Measurements from ENCODE around the gene CORO6. TPM values are rescaled to one million over a fixed set of nuclear protein-coding genes. Genes with fewer than 3 reads are reported as not detected.

Gene CORO6
- total RNA-seq, 4 donors from 2014 or later = 5.7 to 19.0 (median 8.7) TPM

GRCh38 chr17:29616300-29617048, 6.2 kb downstream of the CORO6 start:
- intact Hi-C loops (cut with DNase I; ENCODE audit: low total_unique reads) = no loop called here
- peak in 1 of 2 donors; percentile 86 for DNase-seq (ENCODE audit: low spot score in 2 of 2)
- WGBS, 2 donors = 25 to 27% methylated on average over 26 to 32 of the region's 32 CpGs
- TF ChIP-seq POLR2A (IDR thresholded peaks at IDR 0.05) (no peak), CTCF (IDR thresholded peaks at IDR 0.05) (no peak)
- H3K4me3 ChIP-seq (ENCODE audit: low read depth, poor library complexity, severe bottlenecking) = no peak overlapping the region

DNA sequence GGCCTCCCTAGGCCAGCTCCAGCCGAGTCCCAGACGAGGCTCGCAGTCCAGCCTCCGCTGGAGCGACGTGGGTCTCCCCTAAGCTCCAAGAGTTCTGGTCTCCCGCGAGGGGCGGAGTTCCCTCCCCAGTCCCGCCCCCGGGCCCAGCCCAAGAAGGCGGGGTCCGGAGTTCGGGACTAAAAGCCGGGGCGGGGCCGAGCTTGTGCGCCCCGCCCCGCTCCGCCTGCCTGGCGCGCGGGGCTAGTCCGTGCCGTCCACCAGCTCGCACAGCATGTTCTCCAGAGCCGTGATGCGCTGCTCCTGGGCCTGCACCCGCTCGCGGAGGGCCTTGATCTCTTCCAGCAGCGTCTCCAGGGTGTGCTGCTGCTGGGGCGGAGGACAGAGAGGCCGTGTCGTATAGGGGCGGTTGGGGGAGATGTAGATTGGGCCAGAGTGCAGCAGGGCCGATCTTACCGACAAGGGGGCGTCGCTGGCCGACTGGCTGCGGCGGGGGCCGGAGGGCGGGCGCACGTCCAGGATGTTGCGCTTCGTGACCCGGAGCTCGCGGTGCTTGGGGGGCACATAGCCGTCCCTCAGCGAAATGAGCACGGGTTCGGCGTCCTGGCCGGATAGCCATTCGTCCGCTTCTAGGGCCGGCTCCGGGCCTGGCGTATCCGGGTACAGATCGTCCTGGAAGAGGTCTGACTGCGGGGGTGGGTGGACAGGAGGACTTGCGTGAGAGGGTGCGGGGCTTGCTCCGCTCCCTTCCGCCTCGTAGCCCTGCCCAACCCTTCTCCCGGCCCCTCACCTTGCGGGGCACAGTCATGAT, 7.0 kb downstream of the CORO6 start:
- WGBS, 2 donors = 5 to 7% methylated on average over 44 to 59 of the region's 74 CpGs
- intact Hi-C loops (cut with DNase I; ENCODE audit: low total_unique reads) = no loop called here
- TF ChIP-seq CTCF (IDR thresholded peaks at IDR 0.05) (no peak), POLR2A (IDR thresholded peaks at IDR 0.05) (no peak)
- DNase-seq (ENCODE audit: low spot score in 2 of 2) = peak; percentile 86 to 97
- H3K4me3 ChIP-seq (ENCODE audit: low read depth, poor library complexity, severe bottlenecking) = no peak overlapping the region

- 10 to 21% methylated on average over 13 to 15 of the region's 15 CpGs for WGBS, 2 donors
- TF ChIP-seq CTCF (IDR thresholded peaks at IDR 0.05) (no peak), POLR2A (IDR thresholded peaks at IDR 0.05) (no peak)
- no peak overlapping the region for H3K4me3 ChIP-seq (ENCODE audit: low read depth, poor library complexity, severe bottlenecking)
- DNase-seq (ENCODE audit: low spot score in 2 of 2) = peak; percentile 58 to 91
- intact Hi-C loops (cut with DNase I; ENCODE audit: low total_unique reads) = no loop called here
Observed at GRCh38 chr17:29615048-29615385, 7.7 kb downstream of the CORO6 start.

DNA sequence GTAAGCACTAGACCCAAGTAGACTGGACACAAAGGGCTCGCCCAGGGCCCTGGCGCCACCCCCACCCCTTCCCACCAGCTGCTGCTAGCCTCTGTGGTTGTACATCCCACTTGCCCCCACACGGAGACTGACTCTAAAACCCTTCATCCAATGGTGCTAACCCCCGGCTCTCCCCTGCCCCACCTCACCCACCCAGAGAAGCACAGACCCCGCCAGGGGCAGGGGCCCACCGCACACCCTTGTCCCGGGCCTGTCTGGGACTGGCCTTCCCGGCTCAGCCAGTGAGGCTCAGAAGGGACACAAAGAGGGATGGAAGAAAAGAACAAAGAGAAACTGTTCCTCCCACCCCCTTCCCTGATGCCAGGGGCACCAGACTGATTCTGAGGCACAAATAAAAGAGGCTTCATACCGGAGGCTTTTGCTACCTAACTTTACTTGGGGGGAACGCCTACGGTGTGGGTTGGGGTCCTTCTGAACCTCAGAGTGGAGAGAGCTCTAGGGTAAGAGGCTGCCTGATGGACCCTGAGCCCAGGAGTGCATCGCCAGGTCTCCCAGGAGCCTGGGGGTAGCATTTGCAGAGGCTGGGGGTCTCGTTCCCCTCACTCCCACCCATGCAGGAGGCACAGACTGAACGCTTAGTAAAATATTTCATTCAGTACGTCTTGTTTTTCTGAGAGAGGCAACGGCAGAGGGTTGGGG, 8.2 kb downstream of the CORO6 start:
- no peak overlapping the region for H3K4me3 ChIP-seq (ENCODE audit: low read depth, poor library complexity, severe bottlenecking)
- TF ChIP-seq CTCF (IDR thresholded peaks at IDR 0.05) = no peak
- TF ChIP-seq POLR2A (IDR thresholded peaks at IDR 0.05) = no peak
- no peak for DNase-seq (ENCODE audit: low spot score in 2 of 2)
- intact Hi-C loops (cut with DNase I; ENCODE audit: low total_unique reads) = loop anchor here (5.0 kb wide), 1 partner anchor 37 kb away; no protein-coding TSS in a partner anchor
- WGBS, 2 donors = 48 to 54% methylated on average over 16 of the region's 16 CpGs

DNA sequence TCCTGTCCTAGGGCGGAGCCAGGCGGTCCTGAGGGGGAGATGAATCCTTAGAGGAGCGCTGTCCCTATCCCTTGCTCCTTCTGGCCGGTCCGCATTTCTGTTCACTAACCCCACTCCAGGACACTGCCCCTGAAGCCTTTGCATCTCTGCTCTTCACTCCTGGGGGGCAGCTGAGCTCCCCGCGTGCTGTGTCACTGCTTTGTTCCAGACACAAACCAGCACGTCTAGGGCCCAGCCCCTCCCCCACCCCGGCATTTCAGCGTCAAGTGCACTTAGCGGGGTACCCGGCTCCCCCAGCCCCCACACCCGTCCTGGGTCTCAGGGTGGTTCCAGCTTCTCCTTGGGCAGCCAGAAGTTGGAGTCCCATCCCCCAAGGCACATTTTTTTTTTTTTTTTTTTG, 8.9 kb downstream of the CORO6 start:
- 18 to 35% methylated on average over 13 of the region's 13 CpGs for WGBS, 2 donors
- no peak overlapping the region for H3K4me3 ChIP-seq (ENCODE audit: low read depth, poor library complexity, severe bottlenecking)
- TF ChIP-seq CTCF (IDR thresholded peaks at IDR 0.05) = no peak
- no peak for TF ChIP-seq POLR2A (IDR thresholded peaks at IDR 0.05)
- intact Hi-C loops (cut with DNase I; ENCODE audit: low total_unique reads) = loop anchor here (5.0 kb wide), 1 partner anchor 37 kb away; no protein-coding TSS in a partner anchor
- DNase-seq (ENCODE audit: low spot score in 2 of 2) = no peak
